GM19351 (cell line): Measurements from ENCODE around the gene SYNC.
A peak's percentile ranks its signal among the peaks of the same experiment; 100 is the strongest.
"Not testable (repeated sequence)": the region's sequence is repeated elsewhere in the genome, so short reads cannot be mapped to it uniquely, and the experiment has no call there.

Source experiments
- ATAC-seq: cut with Tn5 transposase; IDR thresholded peaks from one replicate; pipeline ENCODE4 v1.9.1; 2021; ENCODE audit warnings: mild to moderate bottlenecking, moderate library complexity; ENCODE audit not compliant: unreplicated experiment

Gene SYNC

GRCh38 chr1:32724678-32725614, 22.4 kb upstream of the SYNC start:
- no peak for ATAC-seq

GRCh38 chr1:32719681-32720275, 17.2 kb upstream of the SYNC start:
- ATAC-seq = no peak

- ATAC-seq = no peak
Observed at GRCh38 chr1:32718527-32718926, 16.0 kb upstream of the SYNC start.

GRCh38 chr1:32718036-32718435, 15.5 kb upstream of the SYNC start:
- no peak for ATAC-seq

GRCh38 chr1:32717503-32717902, 14.9 kb upstream of the SYNC start:
- no peak for ATAC-seq

GRCh38 chr1:32716312-32717148, 14.0 kb upstream of the SYNC start:
- peak; percentile 69 for ATAC-seq

- ATAC-seq = no peak
Observed at GRCh38 chr1:32715901-32716311, 13.3 kb upstream of the SYNC start.

- no peak for ATAC-seq
Observed at GRCh38 chr1:32714277-32714676, 11.7 kb upstream of the SYNC start.

- ATAC-seq = no peak
Observed at GRCh38 chr1:32713081-32713480, 10.5 kb upstream of the SYNC start.

GRCh38 chr1:32711221-32711620, 8.7 kb upstream of the SYNC start:
- ATAC-seq = not testable (repeated sequence)

GRCh38 chr1:32709476-32709875, 6.9 kb upstream of the SYNC start:
- ATAC-seq = no peak

GRCh38 chr1:32709075-32709474, 6.5 kb upstream of the SYNC start:
- ATAC-seq = no peak

- no peak for ATAC-seq
Observed at GRCh38 chr1:32706491-32706890, 3.9 kb upstream of the SYNC start.

GRCh38 chr1:32705516-32705915, 2.9 kb upstream of the SYNC start:
- ATAC-seq = no peak

- ATAC-seq = no peak
Observed at GRCh38 chr1:32703479-32704291, 1.1 kb upstream of the SYNC start.

- ATAC-seq = no peak
Observed at GRCh38 chr1:32701951-32702598, 495 bp downstream of the SYNC start.

GRCh38 chr1:32701421-32701911, 1.1 kb downstream of the SYNC start:
- ATAC-seq = no peak

GRCh38 chr1:32696996-32697395, 5.6 kb downstream of the SYNC start:
- not testable (repeated sequence) for ATAC-seq

GRCh38 chr1:32696041-32696440, 6.5 kb downstream of the SYNC start:
- no peak for ATAC-seq
